ENCODE measurements around the gene SLC35C1. TPM values are rescaled to one million over a fixed set of nuclear protein-coding genes. Genes with fewer than 3 reads are reported as not detected.

SLC35C1 gene
- total and polyA plus RNA-seq, 9 of the 15 experiments (the other 6 are each of a cell fraction or from before 2014, with no cell fraction given) = 0.65 to 13.1 (median 2.4) TPM

DNA sequence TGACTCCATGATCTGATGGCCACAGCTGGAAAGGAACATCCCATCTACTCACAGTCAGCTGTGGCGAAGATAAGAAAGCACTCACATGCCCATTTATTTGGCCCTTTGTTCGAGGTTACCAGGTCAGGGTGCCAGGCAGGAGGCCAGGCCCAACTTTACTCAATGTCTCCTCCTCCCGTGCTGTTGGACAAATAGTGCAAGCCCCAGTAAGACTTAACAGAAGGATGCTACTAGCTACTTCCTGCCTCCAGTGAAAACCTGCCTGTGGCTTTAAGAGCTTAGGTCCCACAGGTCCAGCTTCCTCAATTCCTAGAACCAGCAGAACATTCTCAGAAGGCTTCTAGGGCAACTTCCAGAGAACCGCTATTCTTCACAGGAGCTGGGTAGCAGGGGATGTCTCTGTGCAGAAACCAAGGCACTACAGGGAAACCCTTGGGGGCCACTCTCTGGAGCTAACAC, 29.4 kb downstream of the SLC35C1 start (continued):
- TF ChIP-seq, protein P1, sequence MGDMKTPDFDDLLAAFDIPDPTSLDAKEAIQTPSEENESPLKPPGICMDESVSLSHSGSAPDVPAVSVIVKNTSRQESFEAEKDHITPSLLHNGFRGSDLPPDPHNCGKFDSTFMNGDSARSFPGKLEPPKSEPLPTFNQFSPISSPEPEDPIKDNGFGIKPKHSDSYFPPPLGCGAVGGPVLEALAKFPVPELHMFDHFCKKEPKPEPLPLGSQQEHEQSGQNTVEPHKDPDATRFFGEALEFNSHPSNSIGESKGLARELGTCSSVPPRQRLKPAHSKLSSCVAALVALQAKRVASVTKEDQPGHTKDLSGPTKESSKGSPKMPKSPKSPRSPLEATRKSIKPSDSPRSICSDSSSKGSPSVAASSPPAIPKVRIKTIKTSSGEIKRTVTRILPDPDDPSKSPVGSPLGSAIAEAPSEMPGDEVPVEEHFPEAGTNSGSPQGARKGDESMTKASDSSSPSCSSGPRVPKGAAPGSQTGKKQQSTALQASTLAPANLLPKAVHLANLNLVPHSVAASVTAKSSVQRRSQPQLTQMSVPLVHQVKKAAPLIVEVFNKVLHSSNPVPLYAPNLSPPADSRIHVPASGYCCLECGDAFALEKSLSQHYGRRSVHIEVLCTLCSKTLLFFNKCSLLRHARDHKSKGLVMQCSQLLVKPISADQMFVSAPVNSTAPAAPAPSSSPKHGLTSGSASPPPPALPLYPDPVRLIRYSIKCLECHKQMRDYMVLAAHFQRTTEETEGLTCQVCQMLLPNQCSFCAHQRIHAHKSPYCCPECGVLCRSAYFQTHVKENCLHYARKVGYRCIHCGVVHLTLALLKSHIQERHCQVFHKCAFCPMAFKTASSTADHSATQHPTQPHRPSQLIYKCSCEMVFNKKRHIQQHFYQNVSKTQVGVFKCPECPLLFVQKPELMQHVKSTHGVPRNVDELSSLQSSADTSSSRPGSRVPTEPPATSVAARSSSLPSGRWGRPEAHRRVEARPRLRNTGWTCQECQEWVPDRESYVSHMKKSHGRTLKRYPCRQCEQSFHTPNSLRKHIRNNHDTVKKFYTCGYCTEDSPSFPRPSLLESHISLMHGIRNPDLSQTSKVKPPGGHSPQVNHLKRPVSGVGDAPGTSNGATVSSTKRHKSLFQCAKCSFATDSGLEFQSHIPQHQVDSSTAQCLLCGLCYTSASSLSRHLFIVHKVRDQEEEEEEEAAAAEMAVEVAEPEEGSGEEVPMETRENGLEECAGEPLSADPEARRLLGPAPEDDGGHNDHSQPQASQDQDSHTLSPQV (IDR thresholded peaks at IDR 0.05) = 0 out of 2 replicates have a peak, but pooled peaks have one; percentile 39
- TF ChIP-seq HNRNPL (IDR thresholded peaks at IDR 0.05; ENCODE audit: low read depth, low read length) (no peak), ZNF232 (CRISPR knock-in tag; IDR thresholded peaks at IDR 0.05) (no peak), ZNF408 (CRISPR knock-in tag; IDR thresholded peaks at IDR 0.05; ENCODE audit: low read depth) (no peak), LARP7 (IDR thresholded peaks at IDR 0.05) (no peak), LCOR (CRISPR knock-in tag; IDR thresholded peaks at IDR 0.05) (no peak), SPI1 (IDR thresholded peaks at IDR 0.05; ENCODE audit: borderline replicate concordance, low read depth, low read length) (peak; percentile 81)
- TF ChIP-seq, protein P2, sequence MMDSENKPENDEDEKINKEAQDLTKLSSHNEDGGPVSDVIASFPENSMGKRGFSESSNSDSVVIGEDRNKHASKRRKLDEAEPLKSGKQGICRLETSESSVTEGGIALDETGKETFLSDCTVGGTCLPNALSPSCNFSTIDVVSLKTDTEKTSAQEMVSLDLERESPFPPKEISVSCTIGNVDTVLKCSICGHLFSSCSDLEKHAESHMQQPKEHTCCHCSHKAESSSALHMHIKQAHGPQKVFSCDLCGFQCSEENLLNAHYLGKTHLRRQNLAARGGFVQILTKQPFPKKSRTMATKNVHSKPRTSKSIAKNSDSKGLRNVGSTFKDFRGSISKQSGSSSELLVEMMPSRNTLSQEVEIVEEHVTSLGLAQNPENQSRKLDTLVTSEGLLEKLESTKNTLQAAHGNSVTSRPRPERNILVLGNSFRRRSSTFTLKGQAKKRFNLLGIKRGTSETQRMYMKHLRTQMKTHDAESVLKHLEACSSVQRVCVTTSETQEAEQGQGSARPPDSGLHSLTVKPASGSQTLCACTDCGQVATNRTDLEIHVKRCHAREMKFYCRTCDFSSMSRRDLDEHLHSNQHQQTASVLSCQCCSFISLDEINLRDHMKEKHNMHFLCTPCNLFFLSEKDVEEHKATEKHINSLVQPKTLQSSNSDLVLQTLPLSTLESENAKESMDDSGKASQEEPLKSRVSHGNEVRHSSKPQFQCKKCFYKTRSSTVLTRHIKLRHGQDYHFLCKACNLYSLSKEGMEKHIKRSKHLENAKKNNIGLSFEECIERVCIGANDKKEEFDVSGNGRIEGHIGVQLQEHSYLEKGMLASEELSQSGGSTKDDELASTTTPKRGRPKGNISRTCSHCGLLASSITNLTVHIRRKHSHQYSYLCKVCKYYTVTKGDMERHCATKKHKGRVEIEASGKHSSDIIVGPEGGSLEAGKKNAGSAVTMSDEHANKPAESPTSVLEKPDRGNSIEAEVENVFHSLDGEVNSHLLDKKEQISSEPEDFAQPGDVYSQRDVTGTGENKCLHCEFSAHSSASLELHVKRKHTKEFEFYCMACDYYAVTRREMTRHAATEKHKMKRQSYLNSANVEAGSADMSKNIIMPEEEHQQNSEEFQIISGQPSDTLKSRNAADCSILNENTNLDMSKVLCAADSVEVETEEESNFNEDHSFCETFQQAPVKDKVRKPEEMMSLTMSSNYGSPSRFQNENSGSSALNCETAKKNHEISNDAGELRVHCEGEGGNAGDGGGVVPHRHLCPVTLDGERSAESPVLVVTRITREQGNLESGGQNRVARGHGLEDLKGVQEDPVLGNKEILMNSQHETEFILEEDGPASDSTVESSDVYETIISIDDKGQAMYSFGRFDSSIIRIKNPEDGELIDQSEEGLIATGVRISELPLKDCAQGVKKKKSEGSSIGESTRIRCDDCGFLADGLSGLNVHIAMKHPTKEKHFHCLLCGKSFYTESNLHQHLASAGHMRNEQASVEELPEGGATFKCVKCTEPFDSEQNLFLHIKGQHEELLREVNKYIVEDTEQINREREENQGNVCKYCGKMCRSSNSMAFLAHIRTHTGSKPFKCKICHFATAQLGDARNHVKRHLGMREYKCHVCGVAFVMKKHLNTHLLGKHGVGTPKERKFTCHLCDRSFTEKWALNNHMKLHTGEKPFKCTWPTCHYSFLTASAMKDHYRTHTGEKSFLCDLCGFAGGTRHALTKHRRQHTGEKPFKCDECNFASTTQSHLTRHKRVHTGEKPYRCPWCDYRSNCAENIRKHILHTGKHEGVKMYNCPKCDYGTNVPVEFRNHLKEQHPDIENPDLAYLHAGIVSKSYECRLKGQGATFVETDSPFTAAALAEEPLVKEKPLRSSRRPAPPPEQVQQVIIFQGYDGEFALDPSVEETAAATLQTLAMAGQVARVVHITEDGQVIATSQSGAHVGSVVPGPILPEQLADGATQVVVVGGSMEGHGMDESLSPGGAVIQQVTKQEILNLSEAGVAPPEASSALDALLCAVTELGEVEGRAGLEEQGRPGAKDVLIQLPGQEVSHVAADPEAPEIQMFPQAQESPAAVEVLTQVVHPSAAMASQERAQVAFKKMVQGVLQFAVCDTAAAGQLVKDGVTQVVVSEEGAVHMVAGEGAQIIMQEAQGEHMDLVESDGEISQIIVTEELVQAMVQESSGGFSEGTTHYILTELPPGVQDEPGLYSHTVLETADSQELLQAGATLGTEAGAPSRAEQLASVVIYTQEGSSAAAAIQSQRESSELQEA (IDR thresholded peaks at IDR 0.05; ENCODE audit: low read depth) = no peak
- TF ChIP-seq, protein P3, sequence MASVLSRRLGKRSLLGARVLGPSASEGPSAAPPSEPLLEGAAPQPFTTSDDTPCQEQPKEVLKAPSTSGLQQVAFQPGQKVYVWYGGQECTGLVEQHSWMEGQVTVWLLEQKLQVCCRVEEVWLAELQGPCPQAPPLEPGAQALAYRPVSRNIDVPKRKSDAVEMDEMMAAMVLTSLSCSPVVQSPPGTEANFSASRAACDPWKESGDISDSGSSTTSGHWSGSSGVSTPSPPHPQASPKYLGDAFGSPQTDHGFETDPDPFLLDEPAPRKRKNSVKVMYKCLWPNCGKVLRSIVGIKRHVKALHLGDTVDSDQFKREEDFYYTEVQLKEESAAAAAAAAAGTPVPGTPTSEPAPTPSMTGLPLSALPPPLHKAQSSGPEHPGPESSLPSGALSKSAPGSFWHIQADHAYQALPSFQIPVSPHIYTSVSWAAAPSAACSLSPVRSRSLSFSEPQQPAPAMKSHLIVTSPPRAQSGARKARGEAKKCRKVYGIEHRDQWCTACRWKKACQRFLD (CRISPR knock-in tag; IDR thresholded peaks at IDR 0.05) = no peak
- TF ChIP-seq, protein P4, sequence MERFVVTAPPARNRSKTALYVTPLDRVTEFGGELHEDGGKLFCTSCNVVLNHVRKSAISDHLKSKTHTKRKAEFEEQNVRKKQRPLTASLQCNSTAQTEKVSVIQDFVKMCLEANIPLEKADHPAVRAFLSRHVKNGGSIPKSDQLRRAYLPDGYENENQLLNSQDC (CRISPR knock-in tag; IDR thresholded peaks at IDR 0.05) = no peak
- TF ChIP-seq, protein P5, sequence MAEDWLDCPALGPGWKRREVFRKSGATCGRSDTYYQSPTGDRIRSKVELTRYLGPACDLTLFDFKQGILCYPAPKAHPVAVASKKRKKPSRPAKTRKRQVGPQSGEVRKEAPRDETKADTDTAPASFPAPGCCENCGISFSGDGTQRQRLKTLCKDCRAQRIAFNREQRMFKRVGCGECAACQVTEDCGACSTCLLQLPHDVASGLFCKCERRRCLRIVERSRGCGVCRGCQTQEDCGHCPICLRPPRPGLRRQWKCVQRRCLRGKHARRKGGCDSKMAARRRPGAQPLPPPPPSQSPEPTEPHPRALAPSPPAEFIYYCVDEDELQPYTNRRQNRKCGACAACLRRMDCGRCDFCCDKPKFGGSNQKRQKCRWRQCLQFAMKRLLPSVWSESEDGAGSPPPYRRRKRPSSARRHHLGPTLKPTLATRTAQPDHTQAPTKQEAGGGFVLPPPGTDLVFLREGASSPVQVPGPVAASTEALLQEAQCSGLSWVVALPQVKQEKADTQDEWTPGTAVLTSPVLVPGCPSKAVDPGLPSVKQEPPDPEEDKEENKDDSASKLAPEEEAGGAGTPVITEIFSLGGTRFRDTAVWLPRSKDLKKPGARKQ (CRISPR knock-in tag; IDR thresholded peaks at IDR 0.05) = no peak

Measured in K562 (cell line).